Aorta (tissue), 5 donors: Measurements from ENCODE around the gene ETNK1. TPM values are rescaled to one million over a fixed set of nuclear protein-coding genes. Genes with fewer than 3 reads are reported as not detected.
"Not testable (repeated sequence)": the region's sequence is repeated elsewhere in the genome, so short reads cannot be mapped to it uniquely, and the experiment has no call there.

ENCODE experiments used
- ATAC-seq: fragments of 200-7000 bp; cut with Tn5 transposase; one replicate; pipeline ENCODE4 v1.9.1; 2022; ENCODE audit warnings: moderate library complexity; ENCODE audit not compliant: low FRiP score
- DNase-seq, 2 donors: peaks; one replicate each; pipeline ENCODE4 v3.0.0-alpha.2; 2020
- H3K27ac ChIP-seq, 2 donors: one replicate each; pipeline ENCODE4 v1.5.1; 2013; ENCODE audit warnings: low read length in 2 of 2, mild to moderate bottlenecking in 2 of 2, moderate library complexity in 2 of 2, control low read depth in 1 of 2, inconsistent platforms in 1 of 2, low read depth in 1 of 2
- H3K27me3 ChIP-seq, 2 donors: one replicate each; pipeline ENCODE4 v1.6.1; 2013; ENCODE audit warnings: control low read depth in 1 of 2, low read length in 1 of 2, mild to moderate bottlenecking in 1 of 2, moderate library complexity in 1 of 2; ENCODE audit not compliant: insufficient read depth in 2 of 2, control insufficient read depth in 1 of 2
- H3K36me3 ChIP-seq, 2 donors: one replicate each; pipeline ENCODE4 v1.6.1; 2013; ENCODE audit warnings: control low read depth in 1 of 2, low read length in 1 of 2, mild to moderate bottlenecking in 1 of 2; ENCODE audit not compliant: insufficient read depth in 2 of 2, control insufficient read depth in 1 of 2
- H3K4me1 ChIP-seq, 2 donors: one replicate each; pipeline ENCODE4 v1.6.1; 2013; ENCODE audit warnings: low read length in 2 of 2, control low read depth in 1 of 2, mild to moderate bottlenecking in 1 of 2, moderate library complexity in 1 of 2; ENCODE audit not compliant: insufficient read depth in 2 of 2, control insufficient read depth in 1 of 2
- H3K4me3 ChIP-seq, 2 donors: one replicate each; pipeline ENCODE4 v1.5.1; 2013; ENCODE audit warnings: low read length in 2 of 2, control low read depth in 1 of 2, mild to moderate bottlenecking in 1 of 2
- H3K9me3 ChIP-seq: one replicate; pipeline ENCODE4 v1.6.1; 2013; ENCODE audit warnings: mild to moderate bottlenecking, low read length; ENCODE audit not compliant: control insufficient read depth
- WGBS, 2 donors: extraction: QIAGEN DNeasy Blood & Tissue Kit; methylation state at CpG; one replicate each; pipeline ENCODE4 v1.1.7; 2013; 5-methylcytosine and 5-hydroxymethylcytosine counted together
- intact Hi-C, 2 donors: fragments of 100-400 bp; cut with DNase I; formaldehyde crosslinking; loops; one replicate each; pipeline versions ENCODE4 v1.14.2 to v1.15.0; 2022
- polyA plus RNA-seq, 2 donors: library from polyadenylated mRNA; stranded (reverse); fragments of 200-250 nt; gene quantifications; one replicate each; pipeline ENCODE4 v1.2.3, GENCODE V29; 2013
- total RNA-seq, 2 donors: library from RNA; stranded (reverse); fragmentation: NEBNext Ultra II Directional; extraction: Animal tissue kit (Norgen Biotek cat#: 25700); gene quantifications; one replicate each; pipeline ENCODE4 v1.2.1, GENCODE V29; 2021
- donor health status: healthy with polysubstance abuse.
- donor health status: Bipolar disorder and iron deficiency.
- donor health status: DM: no; HTN: no; CAD: no.
- donor health status: DM: no; HTN: no; CAD: no.
- donor health status: DM: yes; HTN: yes; CAD: no.

Gene ETNK1
- total and polyA plus RNA-seq, 4 donors = 4.3 to 77.6 (median 42.0) TPM

- no peak for ATAC-seq
- intact Hi-C loops = no loop called here
- Histone ChIP-seq H3K4me3 (no peak overlapping the region), H3K36me3 (no peaks in the 10 kb centered on the region), H3K27ac (no peak overlapping the region), H3K4me1 (peaks cover 0 to 7% of the 10 kb centered on the region in 2 donors), H3K9me3 (no peaks in the 10 kb centered on the region), H3K27me3 (no peaks in the 10 kb centered on the region)
- WGBS, 2 donors = 41 to 46% methylated on average over 5 of the region's 5 CpGs
- DNase-seq = no peak
Observed at GRCh38 chr12:22684140-22685118, 59.5 kb downstream of the ETNK1 start.

GRCh38 chr12:22686193-22686592 lies 61.2 kb downstream of the ETNK1 start:
- 50 to 62% methylated on average over 1 of the region's 1 CpG for WGBS, 2 donors
- no peaks in the 10 kb centered on the region for H3K27me3 ChIP-seq
- no peak overlapping the region for H3K27ac ChIP-seq
- no peaks in the 10 kb centered on the region for H3K36me3 ChIP-seq
- H3K9me3 ChIP-seq = no peaks in the 10 kb centered on the region
- DNase-seq = no peak
- peaks cover 0 to 7% of the 10 kb centered on the region in 2 donors for H3K4me1 ChIP-seq
- no peak overlapping the region for H3K4me3 ChIP-seq
- intact Hi-C loops = no loop called here
- no peak for ATAC-seq

GRCh38 chr12:22687361-22688076 lies 62.5 kb downstream of the ETNK1 start:
- no peaks in the 10 kb centered on the region for H3K36me3 ChIP-seq
- 15 to 17% methylated on average over 5 of the region's 5 CpGs for WGBS, 2 donors
- no peaks in the 10 kb centered on the region for H3K27me3 ChIP-seq
- DNase-seq (no peak), ATAC-seq (peak; percentile 68)
- peak overlapping the region in 1 of 2 donors; percentile 82 for H3K27ac ChIP-seq
- intact Hi-C loops = no loop called here
- no peaks in the 10 kb centered on the region for H3K9me3 ChIP-seq
- H3K4me3 ChIP-seq = peak overlapping the region in 1 of 2 donors; percentile 26
- peaks cover 0 to 7% of the 10 kb centered on the region in 2 donors for H3K4me1 ChIP-seq

- no peaks in the 10 kb centered on the region for H3K27me3 ChIP-seq
- intact Hi-C loops = no loop called here
- no peak for DNase-seq
- no peak overlapping the region for H3K27ac ChIP-seq
- H3K9me3 ChIP-seq = no peaks in the 10 kb centered on the region
- H3K4me3 ChIP-seq = no peak overlapping the region
- 93 to 94% methylated on average over 2 of the region's 2 CpGs for WGBS, 2 donors
- H3K4me1 ChIP-seq = peaks cover 0 to 7% of the 10 kb centered on the region in 2 donors
- H3K36me3 ChIP-seq = no peaks in the 10 kb centered on the region
- no peak for ATAC-seq
Observed at GRCh38 chr12:22689876-22690275, 64.9 kb downstream of the ETNK1 start.

- peaks cover 0 to 7% of the 10 kb centered on the region in 2 donors for H3K4me1 ChIP-seq
- H3K4me3 ChIP-seq = no peak overlapping the region
- intact Hi-C loops = no loop called here
- no peaks in the 10 kb centered on the region for H3K9me3 ChIP-seq
- H3K27ac ChIP-seq = no peak overlapping the region
- no peaks in the 10 kb centered on the region for H3K27me3 ChIP-seq
- 95 to 97% methylated on average over 2 of the region's 2 CpGs for WGBS, 2 donors
- DNase-seq (no peak), ATAC-seq (no peak)
- H3K36me3 ChIP-seq = no peaks in the 10 kb centered on the region
Observed at GRCh38 chr12:22691319-22691718, 66.3 kb downstream of the ETNK1 start.

- ATAC-seq, H3K9me3 ChIP-seq, H3K36me3 ChIP-seq, intact Hi-C loops, H3K27ac ChIP-seq, H3K4me3 ChIP-seq, H3K27me3 ChIP-seq, DNase-seq, H3K4me1 ChIP-seq: not testable (repeated sequence)
- WGBS, 2 donors = 72 to 84% methylated on average over 1 of the region's 1 CpG
Observed at GRCh38 chr12:22692467-22692866, 67.5 kb downstream of the ETNK1 start.

GRCh38 chr12:22692964-22693555 lies 68.1 kb downstream of the ETNK1 start:
- WGBS, 2 donors = 93 to 95% methylated on average over 38 of the region's 38 CpGs
- Histone ChIP-seq H3K9me3 (no peaks in the 10 kb centered on the region), H3K4me3 (no peak overlapping the region), H3K36me3 (no peaks in the 10 kb centered on the region), H3K4me1 (no peaks in the 10 kb centered on the region), H3K27me3 (no peaks in the 10 kb centered on the region), H3K27ac (no peak overlapping the region)
- DNase-seq (no peak), ATAC-seq (peak; percentile 57)
- intact Hi-C loops = no loop called here

GRCh38 chr12:22698576-22698975 lies 73.6 kb downstream of the ETNK1 start:
- H3K27ac ChIP-seq = no peak overlapping the region
- intact Hi-C loops = no loop called here
- ATAC-seq (no peak), DNase-seq (no peak)
- WGBS, 2 donors = 95 to 98% methylated on average over 3 of the region's 3 CpGs
- H3K4me1 ChIP-seq = peaks cover 0 to 3% of the 10 kb centered on the region in 2 donors
- no peaks in the 10 kb centered on the region for H3K27me3 ChIP-seq
- no peak overlapping the region for H3K4me3 ChIP-seq
- H3K36me3 ChIP-seq = no peaks in the 10 kb centered on the region
- H3K9me3 ChIP-seq = no peaks in the 10 kb centered on the region
